Endodermal cell (in vitro differentiated cells): Measurements from ENCODE around the gene KLHDC10. TPM values are rescaled to one million over a fixed set of nuclear protein-coding genes. Genes with fewer than 3 reads are reported as not detected.

Experiments used
- DNase-seq: peaks from one replicate; pipeline ENCODE4 v3.0.0-alpha.2; 2017
- H3K27ac ChIP-seq: 2 replicates; pipeline ENCODE4 v1.5.1; 2013; ENCODE audit warnings: mild to moderate bottlenecking, low read depth, low read length, moderate library complexity
- H3K27me3 ChIP-seq: 2 replicates; pipeline ENCODE4 v1.6.1; 2013; ENCODE audit warnings: mild to moderate bottlenecking, low read length, moderate library complexity; ENCODE audit not compliant: insufficient read depth, control insufficient read depth, poor library complexity, severe bottlenecking
- H3K36me3 ChIP-seq: 2 replicates; pipeline ENCODE4 v1.7.0; 2013; ENCODE audit warnings: mild to moderate bottlenecking, low read length, moderate library complexity; ENCODE audit not compliant: control insufficient read depth, insufficient read depth
- H3K4me1 ChIP-seq: one replicate; pipeline ENCODE4 v1.7.0; 2013; ENCODE audit warnings: low read length; ENCODE audit not compliant: control insufficient read depth, insufficient read depth
- H3K4me3 ChIP-seq: 2 replicates; pipeline ENCODE4 v1.5.1; 2013; ENCODE audit warnings: mild to moderate bottlenecking, low read length, moderate library complexity
- H3K9ac ChIP-seq: 2 replicates; pipeline ENCODE4 v1.6.1; 2013; ENCODE audit warnings: mild to moderate bottlenecking, low read length, moderate library complexity; ENCODE audit not compliant: poor library complexity, severe bottlenecking; ENCODE audit errors: extremely low read depth
- H3K9me3 ChIP-seq: 2 replicates; pipeline ENCODE4 v1.6.1; 2013; ENCODE audit warnings: mild to moderate bottlenecking, low read length, moderate library complexity; ENCODE audit not compliant: control insufficient read depth
- H3K27ac Mint-ChIP-seq: 2 replicates; pipeline ENCODE4 v1.8.0; 2020; ENCODE audit warnings: mixed read lengths
- H3K27me3 Mint-ChIP-seq: 2 replicates; pipeline ENCODE4 v1.8.0; 2021; ENCODE audit warnings: mild to moderate bottlenecking, mixed read lengths; ENCODE audit not compliant: insufficient read depth
- H3K36me3 Mint-ChIP-seq: 2 replicates; pipeline ENCODE4 v1.8.0; 2020; ENCODE audit warnings: low read depth, mixed read lengths
- H3K4me1 Mint-ChIP-seq: 2 replicates; pipeline ENCODE4 v1.8.0; 2020; ENCODE audit warnings: mixed read lengths
- H3K4me3 Mint-ChIP-seq: 2 replicates; pipeline ENCODE4 v1.8.0; 2020; ENCODE audit warnings: mild to moderate bottlenecking, moderate library complexity, mixed read lengths
- H3K9me3 Mint-ChIP-seq: 2 replicates; pipeline ENCODE4 v1.8.0; 2020; ENCODE audit warnings: mild to moderate bottlenecking, mixed read lengths
- WGBS, 2 experiments: methylation state at CpG; one replicate each; pipeline versions ENCODE4 v1.1.5 to v1.1.7; 2013; ENCODE audit warnings: missing lambda C conversion rate in 2 of 2, mixed read lengths in 1 of 2; ENCODE audit not compliant: insufficient coverage in 1 of 2, insufficient read length in 1 of 2; 5-methylcytosine and 5-hydroxymethylcytosine counted together
- total RNA-seq, 2 donors: library from RNA; stranded (reverse); fragmentation: NEBNext Ultra II Directional in 1 of 2; extraction: Animal tissue kit (Norgen Biotek cat#: 25700) in 1 of 2; gene quantifications; 2 replicates in 1 of 2; 3 replicates in 1 of 2; pipeline ENCODE4 v1.2.1, GENCODE V29; 2021
- TF ChIP-seq, protein P1 (sequence below): fragments of 200-600 bp; sonication (generic); conservative IDR thresholded peaks from 2 replicates; pipeline ENCODE4 v1.5.0; 2021; ENCODE audit warnings: antibody characterized with exemption, mild to moderate bottlenecking

Gene KLHDC10
- total RNA-seq, 2 donors from 2014 or later, result 20.6 to 22.2 TPM

DNA sequence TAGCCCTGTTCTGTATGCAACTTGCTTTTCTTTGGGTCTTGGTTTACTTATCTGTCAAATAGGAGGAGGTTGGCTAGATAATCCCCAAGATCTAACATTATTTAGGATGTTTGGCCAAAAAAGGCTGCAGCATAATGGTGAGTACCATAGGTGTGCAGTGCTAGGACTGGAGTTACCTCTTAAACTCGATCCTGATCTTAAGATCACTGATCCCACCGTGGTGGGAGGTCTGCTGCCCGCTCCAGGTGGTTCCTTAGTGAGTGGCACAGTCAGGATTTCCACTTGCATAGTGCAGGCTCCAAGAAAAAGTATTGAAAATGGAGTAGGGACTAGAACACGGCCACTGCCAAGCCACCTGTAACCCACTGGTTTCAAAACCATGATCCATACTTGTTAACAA, 66.9 kb downstream of the KLHDC10 start:
- no peak overlapping the region for H3K27ac Mint-ChIP-seq

DNA sequence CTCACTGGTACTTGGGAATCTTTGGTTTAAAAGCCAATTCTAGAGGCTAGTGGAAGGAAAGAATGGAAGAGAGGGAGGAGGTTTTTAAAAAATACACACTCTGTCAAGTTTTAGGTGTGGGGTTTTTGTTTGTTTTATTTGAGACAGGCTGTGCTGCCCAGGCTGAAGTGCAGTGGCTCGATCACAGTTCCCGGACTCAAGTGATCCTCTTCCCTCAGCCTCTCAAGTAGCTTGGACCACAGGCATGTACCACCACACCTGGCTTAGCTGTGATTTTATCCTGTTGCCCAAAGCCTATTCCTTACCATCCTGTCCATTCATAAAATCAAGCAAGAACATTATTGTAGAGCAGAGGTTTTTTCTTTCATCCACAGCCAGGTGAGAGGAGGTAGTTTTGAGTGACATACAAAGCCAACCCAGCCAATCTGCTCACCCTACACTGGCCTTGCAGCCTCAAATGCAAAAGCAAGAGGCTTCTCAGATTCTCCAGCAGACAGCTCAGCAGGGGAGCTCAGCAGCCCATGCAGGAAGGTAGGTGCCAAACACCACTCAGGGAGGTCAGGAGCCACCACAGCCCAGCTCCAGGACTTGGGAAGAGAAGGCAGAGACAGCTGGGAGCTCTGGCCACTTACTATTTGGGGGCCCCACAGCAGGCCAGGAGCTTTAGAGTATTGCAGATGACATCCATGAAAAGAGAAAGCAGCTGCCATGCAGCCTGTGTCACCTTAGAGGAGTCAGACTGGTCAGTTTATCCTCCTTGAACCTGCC, 69.0 kb downstream of the KLHDC10 start:
- peaks cover 21% of the 10 kb centered on the region for H3K36me3 Mint-ChIP-seq
- H3K4me1 Mint-ChIP-seq, result peaks cover 12% of the 10 kb centered on the region
- whole genome bisulfite sequencing, 2 experiments, result 86 to 100% methylated on average over 2 of the region's 2 CpGs

More for the DNA sequence above, 66.9 kb downstream of the KLHDC10 start:
- peaks cover 16% of the 10 kb centered on the region for H3K4me1 Mint-ChIP-seq
- peaks cover 21% of the 10 kb centered on the region for H3K36me3 Mint-ChIP-seq
- peaks cover 13% of the 10 kb centered on the region for H3K4me1 ChIP-seq
- no peaks in the 10 kb centered on the region for H3K27me3 ChIP-seq
- H3K36me3 ChIP-seq, result peaks cover 19% of the 10 kb centered on the region
- no peaks in the 10 kb centered on the region for H3K9me3 Mint-ChIP-seq
- no peaks in the 10 kb centered on the region for H3K9me3 ChIP-seq
- H3K4me3 ChIP-seq, result no peak overlapping the region
- no peak overlapping the region for H3K27ac ChIP-seq
- TF ChIP-seq, protein P1, sequence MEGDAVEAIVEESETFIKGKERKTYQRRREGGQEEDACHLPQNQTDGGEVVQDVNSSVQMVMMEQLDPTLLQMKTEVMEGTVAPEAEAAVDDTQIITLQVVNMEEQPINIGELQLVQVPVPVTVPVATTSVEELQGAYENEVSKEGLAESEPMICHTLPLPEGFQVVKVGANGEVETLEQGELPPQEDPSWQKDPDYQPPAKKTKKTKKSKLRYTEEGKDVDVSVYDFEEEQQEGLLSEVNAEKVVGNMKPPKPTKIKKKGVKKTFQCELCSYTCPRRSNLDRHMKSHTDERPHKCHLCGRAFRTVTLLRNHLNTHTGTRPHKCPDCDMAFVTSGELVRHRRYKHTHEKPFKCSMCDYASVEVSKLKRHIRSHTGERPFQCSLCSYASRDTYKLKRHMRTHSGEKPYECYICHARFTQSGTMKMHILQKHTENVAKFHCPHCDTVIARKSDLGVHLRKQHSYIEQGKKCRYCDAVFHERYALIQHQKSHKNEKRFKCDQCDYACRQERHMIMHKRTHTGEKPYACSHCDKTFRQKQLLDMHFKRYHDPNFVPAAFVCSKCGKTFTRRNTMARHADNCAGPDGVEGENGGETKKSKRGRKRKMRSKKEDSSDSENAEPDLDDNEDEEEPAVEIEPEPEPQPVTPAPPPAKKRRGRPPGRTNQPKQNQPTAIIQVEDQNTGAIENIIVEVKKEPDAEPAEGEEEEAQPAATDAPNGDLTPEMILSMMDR, result no peak
- no peak overlapping the region for H3K9ac ChIP-seq
- DNase-seq, result no peak
- H3K27me3 Mint-ChIP-seq, result peaks cover 15% of the 10 kb centered on the region
- no peak overlapping the region for H3K4me3 Mint-ChIP-seq
- WGBS, 2 experiments, result 89 to 100% methylated on average over 3 to 4 of the region's 4 CpGs

DNA sequence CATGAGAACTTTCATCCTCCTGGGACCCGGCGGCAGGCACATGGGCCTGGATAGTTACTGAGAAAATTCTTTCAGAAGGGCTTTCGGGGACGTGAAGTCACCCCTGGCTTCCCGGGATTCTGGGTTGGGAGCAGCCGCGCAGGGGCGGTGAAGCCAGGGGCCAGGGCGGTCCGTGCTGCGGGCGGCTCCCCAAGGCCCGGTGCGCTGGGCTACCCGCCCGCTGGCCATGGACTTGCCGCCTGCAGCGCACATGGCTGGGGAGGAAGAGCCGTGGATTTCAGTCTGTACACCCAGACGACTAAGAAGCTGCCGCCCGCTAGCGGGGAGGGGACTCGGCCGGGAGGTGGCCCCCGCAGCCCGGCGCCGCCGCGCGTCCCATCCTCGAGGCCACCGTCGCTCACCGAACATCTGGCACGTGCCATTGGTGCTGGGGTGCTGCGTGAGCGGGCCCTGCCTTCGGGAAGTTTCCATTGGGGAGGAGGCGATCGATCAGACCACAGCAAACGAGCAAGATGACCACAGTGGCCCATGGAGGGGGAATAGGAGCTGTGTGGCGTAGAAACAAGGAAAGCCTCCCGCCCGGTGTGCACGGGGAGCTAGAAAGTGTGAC, 70.3 kb downstream of the KLHDC10 start:
- Mint-ChIP-seq H3K36me3 (peaks cover 20% of the 10 kb centered on the region), H3K4me1 (peaks cover 17% of the 10 kb centered on the region), H3K4me3 (peak overlapping the region; percentile 43)

More for the DNA sequence above, 69.0 kb downstream of the KLHDC10 start:
- Histone ChIP-seq H3K4me1 (peaks cover 3% of the 10 kb centered on the region), H3K27ac (no peak overlapping the region), H3K9me3 (no peaks in the 10 kb centered on the region), H3K9ac (no peak overlapping the region), H3K4me3 (no peak overlapping the region), H3K27me3 (no peaks in the 10 kb centered on the region), H3K36me3 (peaks cover 19% of the 10 kb centered on the region)
- no peak for DNase-seq
- TF ChIP-seq, protein P1, result no peak
- H3K9me3 Mint-ChIP-seq, result no peaks in the 10 kb centered on the region
- H3K27ac Mint-ChIP-seq, result no peak overlapping the region
- no peak overlapping the region for H3K4me3 Mint-ChIP-seq
- peaks cover 15% of the 10 kb centered on the region for H3K27me3 Mint-ChIP-seq

More for the DNA sequence above, 70.3 kb downstream of the KLHDC10 start:
- TF ChIP-seq, protein P1, result no peak
- Histone ChIP-seq H3K4me3 (no peak overlapping the region), H3K36me3 (peaks cover 13% of the 10 kb centered on the region), H3K4me1 (peaks cover 3% of the 10 kb centered on the region), H3K27me3 (no peaks in the 10 kb centered on the region), H3K27ac (no peak overlapping the region), H3K9ac (no peak overlapping the region), H3K9me3 (no peaks in the 10 kb centered on the region)
- Mint-ChIP-seq H3K27ac (peak overlapping the region; percentile 39), H3K27me3 (peaks cover 15% of the 10 kb centered on the region), H3K9me3 (no peaks in the 10 kb centered on the region)
- 93 to 95% methylated on average over 31 to 47 of the region's 47 CpGs for WGBS, 2 experiments
- peak; percentile 73 for DNase-seq
